H9 (cell line): Measurements from ENCODE around the gene MEGF8. TPM values are rescaled to one million over a fixed set of nuclear protein-coding genes. Genes with fewer than 3 reads are reported as not detected.

Experiments
- DNase-seq: peaks from one replicate; pipeline ENCODE4 v3.0.0-alpha.2; 2017
- H2AFZ ChIP-seq: one replicate; pipeline ENCODE4 v1.6.1; 2013; ENCODE audit warnings: mild to moderate bottlenecking, low read length, control low read depth, moderate library complexity
- H2AK5ac ChIP-seq: 2 replicates; pipeline ENCODE4 v1.6.1; 2013; ENCODE audit warnings: low read length, control low read depth, mixed read lengths; ENCODE audit not compliant: insufficient read length
- H2BK120ac ChIP-seq: one replicate; pipeline ENCODE4 v1.6.1; 2013; ENCODE audit warnings: low read depth, mild to moderate bottlenecking, low read length, control low read depth, inconsistent platforms; ENCODE audit not compliant: poor library complexity, severe bottlenecking
- H2BK12ac ChIP-seq: 2 replicates; pipeline ENCODE4 v1.6.1; 2013; ENCODE audit warnings: low read length, control low read depth, mixed read lengths, low read depth; ENCODE audit not compliant: insufficient read length
- H2BK15ac ChIP-seq: 2 replicates; pipeline ENCODE4 v1.6.1; 2013; ENCODE audit warnings: low read depth, low read length, control low read depth
- H2BK20ac ChIP-seq: one replicate; pipeline ENCODE4 v1.6.1; 2013; ENCODE audit warnings: low read depth, mild to moderate bottlenecking, low read length, control low read depth, inconsistent platforms; ENCODE audit not compliant: poor library complexity, severe bottlenecking
- H2BK5ac ChIP-seq: 2 replicates; pipeline ENCODE4 v1.6.1; 2013; ENCODE audit warnings: low read length, control low read depth, mixed read lengths; ENCODE audit not compliant: insufficient read length
- H3K14ac ChIP-seq: 2 replicates; pipeline ENCODE4 v1.6.1; 2013; ENCODE audit warnings: low read length, control low read depth; ENCODE audit not compliant: insufficient read depth
- H3K18ac ChIP-seq: 2 replicates; pipeline ENCODE4 v1.6.1; 2013; ENCODE audit warnings: low read depth, mild to moderate bottlenecking, mixed read lengths, low read length, control low read depth; ENCODE audit not compliant: insufficient read length
- H3K23ac ChIP-seq: 2 replicates; pipeline ENCODE4 v1.6.1; 2013; ENCODE audit warnings: low read length, control low read depth, mixed read lengths, low read depth; ENCODE audit not compliant: insufficient read length
- H3K23me2 ChIP-seq: 2 replicates; pipeline ENCODE4 v1.6.1; 2013; ENCODE audit warnings: low read depth, mild to moderate bottlenecking, mixed read lengths, low read length, control low read depth; ENCODE audit not compliant: insufficient read length, poor library complexity, severe bottlenecking
- H3K27ac ChIP-seq: 2 replicates; pipeline ENCODE4 v1.5.1; 2013; ENCODE audit warnings: low read length, control low read depth, mixed read lengths, low read depth; ENCODE audit not compliant: insufficient read length
- H3K27me3 ChIP-seq: 2 replicates; pipeline ENCODE4 v1.6.1; 2013; ENCODE audit warnings: low read length, control low read depth, inconsistent platforms; ENCODE audit not compliant: insufficient read depth
- H3K4ac ChIP-seq: 2 replicates; pipeline ENCODE4 v1.6.1; 2013; ENCODE audit warnings: low read depth, mild to moderate bottlenecking, control low read depth, inconsistent platforms, low read length, moderate library complexity
- H3K4me1 ChIP-seq: 2 replicates; pipeline ENCODE4 v1.6.1; 2013; ENCODE audit warnings: low read length, control low read depth, inconsistent platforms; ENCODE audit not compliant: insufficient read depth
- H3K4me2 ChIP-seq: 2 replicates; pipeline ENCODE4 v1.6.1; 2013; ENCODE audit warnings: low read length, control low read depth, mixed read lengths; ENCODE audit not compliant: insufficient read length, insufficient read depth
- H3K56ac ChIP-seq: 2 replicates; pipeline ENCODE4 v1.6.1; 2013; ENCODE audit warnings: low read depth, mild to moderate bottlenecking, mixed read lengths, low read length, control low read depth; ENCODE audit not compliant: insufficient read length
- H3K79me1 ChIP-seq: 2 replicates; pipeline ENCODE4 v1.6.1; 2013; ENCODE audit warnings: low read depth, mild to moderate bottlenecking, moderate library complexity, low read length, control low read depth, inconsistent platforms; ENCODE audit not compliant: insufficient read depth, poor library complexity, severe bottlenecking
- H3K79me2 ChIP-seq: 2 replicates; pipeline ENCODE4 v1.6.1; 2013; ENCODE audit warnings: low read length, control low read depth, inconsistent platforms; ENCODE audit not compliant: insufficient read depth
- H3K9ac ChIP-seq: 2 replicates; pipeline ENCODE4 v1.6.1; 2013; ENCODE audit warnings: low read length, control low read depth, mixed read lengths; ENCODE audit not compliant: insufficient read length; ENCODE audit errors: extremely low read depth
- H3K9me3 ChIP-seq: one replicate; pipeline ENCODE4 v1.6.1; 2013; ENCODE audit warnings: low read depth, low read length, inconsistent platforms; ENCODE audit not compliant: control insufficient read depth
- H3T11ph ChIP-seq: one replicate; pipeline ENCODE4 v1.6.1; 2013; ENCODE audit warnings: mild to moderate bottlenecking, low read length, control low read depth, inconsistent platforms
- H4K20me1 ChIP-seq: one replicate; pipeline ENCODE4 v1.6.1; 2013; ENCODE audit not compliant: control insufficient read depth, insufficient read length, insufficient read depth
- H4K5ac ChIP-seq: 2 replicates; pipeline ENCODE4 v1.6.1; 2013; ENCODE audit warnings: low read depth, mild to moderate bottlenecking, mixed read lengths, low read length, control low read depth; ENCODE audit not compliant: insufficient read length
- H4K8ac ChIP-seq: replicated peaks from 2 replicates; pipeline ENCODE4 v1.6.1; 2013; ENCODE audit warnings: low read length, control low read depth, mixed read lengths, low read depth; ENCODE audit not compliant: insufficient read length
- H4K91ac ChIP-seq: 2 replicates; pipeline ENCODE4 v1.6.1; 2013; ENCODE audit warnings: low read depth, mild to moderate bottlenecking, moderate library complexity, mixed read lengths, low read length, control low read depth; ENCODE audit not compliant: insufficient read length
- H3K27ac Mint-ChIP-seq, 3 experiments: 2 replicates in 2 of 3; 3 replicates in 1 of 3; pipeline ENCODE4 v1.8.0; 2020 to 2021; ENCODE audit warnings: mixed read lengths in 3 of 3, mild to moderate bottlenecking in 1 of 3, moderate library complexity in 1 of 3
- H3K27me3 Mint-ChIP-seq: 2 replicates; pipeline ENCODE4 v1.8.0; 2021; ENCODE audit warnings: low read depth, mild to moderate bottlenecking, moderate library complexity, mixed read lengths
- H3K36me3 Mint-ChIP-seq, 3 experiments: 2 replicates in 2 of 3; 3 replicates in 1 of 3; pipeline ENCODE4 v1.8.0; 2020 to 2021; ENCODE audit warnings: low read depth in 3 of 3, mixed read lengths in 3 of 3; ENCODE audit not compliant: insufficient read depth in 1 of 3
- H3K4me1 Mint-ChIP-seq, 2 experiments: 2 replicates each; pipeline ENCODE4 v1.8.0; 2020; ENCODE audit warnings: mixed read lengths in 2 of 2
- H3K4me3 Mint-ChIP-seq, 2 experiments: 2 replicates in 1 of 2; 3 replicates in 1 of 2; pipeline ENCODE4 v1.8.0; 2020 to 2021; ENCODE audit warnings: mild to moderate bottlenecking in 2 of 2, mixed read lengths in 2 of 2, moderate library complexity in 1 of 2
- H3K9me3 Mint-ChIP-seq, 2 experiments: 2 replicates in 1 of 2; 3 replicates in 1 of 2; pipeline ENCODE4 v1.8.0; 2020; ENCODE audit warnings: mild to moderate bottlenecking in 2 of 2, mixed read lengths in 2 of 2, moderate library complexity in 1 of 2
- WGBS: extraction: QIAGEN DNeasy Blood & Tissue Kit; methylation state at CpG from one replicate; pipeline ENCODE4 v1.1.7; 2013; ENCODE audit warnings: missing lambda C conversion rate, low lambda C conversion rate, mixed read lengths; ENCODE audit not compliant: insufficient read length; ENCODE audit errors: extremely low coverage; 5-methylcytosine and 5-hydroxymethylcytosine counted together
- total RNA-seq: library from RNA; stranded (reverse); gene quantifications from 2 replicates; pipeline ENCODE4 v1.2.1, GENCODE V29; 2021
- TF ChIP-seq, protein P1 (sequence below): fragments of 200-600 bp; sonication (generic); conservative IDR thresholded peaks from 3 replicates; pipeline ENCODE4 v1.8.0; 2021; ENCODE audit warnings: antibody characterized with exemption, mild to moderate bottlenecking

MEGF8 gene
- total RNA-seq, 1 experiment from 2014 or later, result 28.4 TPM

DNA sequence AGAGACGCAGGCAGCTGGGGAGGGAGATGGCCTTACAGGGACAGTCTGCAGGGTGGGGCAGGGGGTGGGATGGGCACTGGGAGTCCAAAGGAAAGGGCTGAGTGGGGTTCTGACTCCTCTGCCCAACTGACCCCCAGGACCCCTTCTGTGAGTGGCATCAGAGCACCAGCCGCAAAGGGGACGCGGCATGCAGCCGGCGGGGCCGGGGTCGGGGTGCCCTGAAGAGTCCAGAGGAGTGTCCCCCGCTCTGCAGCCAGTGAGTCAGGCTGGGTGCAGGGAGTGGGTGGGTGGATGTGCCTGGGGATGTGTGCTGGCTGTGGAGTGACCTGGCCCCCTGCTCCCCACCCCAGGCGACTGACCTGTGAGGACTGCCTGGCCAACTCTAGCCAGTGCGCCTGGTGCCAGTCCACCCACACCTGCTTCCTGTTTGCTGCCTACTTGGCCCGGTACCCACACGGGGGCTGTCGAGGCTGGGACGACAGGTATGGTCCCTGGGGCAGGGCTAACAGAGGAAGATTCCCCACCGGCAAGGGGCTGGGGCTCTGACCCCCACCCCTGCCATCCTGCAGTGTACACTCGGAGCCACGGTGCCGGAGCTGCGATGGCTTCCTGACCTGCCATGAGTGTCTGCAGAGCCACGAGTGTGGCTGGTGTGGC is 25.8 kb downstream of the MEGF8 start:
- Histone ChIP-seq H3K79me2 (no peaks in the 10 kb centered on the region), H2BK20ac (no peak overlapping the region), H2BK5ac (no peak overlapping the region), H3K9me3 (no peaks in the 10 kb centered on the region), H3K9ac (no peak overlapping the region), H3K18ac (no peak overlapping the region), H3K79me1 (no peaks in the 10 kb centered on the region), H2AFZ (no peak overlapping the region), H4K20me1 (no peaks in the 10 kb centered on the region), H2BK15ac (no peak overlapping the region), H3K27me3 (no peaks in the 10 kb centered on the region), H3T11ph (no peak overlapping the region), H3K23me2 (no peaks in the 10 kb centered on the region), H4K91ac (no peak overlapping the region), H3K56ac (no peak overlapping the region), H4K5ac (no peak overlapping the region), H2BK12ac (no peak overlapping the region), H2BK120ac (no peak overlapping the region), H3K4ac (no peak overlapping the region), H3K4me1 (no peaks in the 10 kb centered on the region), H3K23ac (no peak overlapping the region), H4K8ac (no peak overlapping the region), H3K14ac (no peak overlapping the region; the same call in 1 of the 2 replicates), H2AK5ac (no peak overlapping the region), H3K27ac (no peak overlapping the region), H3K4me2 (no peak overlapping the region)
- Mint-ChIP-seq H3K4me1 (no peaks in the 10 kb centered on the region), H3K27me3 (no peaks in the 10 kb centered on the region), H3K27ac (no peak overlapping the region), H3K36me3 (peaks cover 2 to 30% (median 15%) of the 10 kb centered on the region in 3 experiments; a peak in 5 of 7 replicates), H3K4me3 (no peak overlapping the region), H3K9me3 (no peaks in the 10 kb centered on the region; a peak in 1 of 5 replicates)
- TF ChIP-seq, protein P1, sequence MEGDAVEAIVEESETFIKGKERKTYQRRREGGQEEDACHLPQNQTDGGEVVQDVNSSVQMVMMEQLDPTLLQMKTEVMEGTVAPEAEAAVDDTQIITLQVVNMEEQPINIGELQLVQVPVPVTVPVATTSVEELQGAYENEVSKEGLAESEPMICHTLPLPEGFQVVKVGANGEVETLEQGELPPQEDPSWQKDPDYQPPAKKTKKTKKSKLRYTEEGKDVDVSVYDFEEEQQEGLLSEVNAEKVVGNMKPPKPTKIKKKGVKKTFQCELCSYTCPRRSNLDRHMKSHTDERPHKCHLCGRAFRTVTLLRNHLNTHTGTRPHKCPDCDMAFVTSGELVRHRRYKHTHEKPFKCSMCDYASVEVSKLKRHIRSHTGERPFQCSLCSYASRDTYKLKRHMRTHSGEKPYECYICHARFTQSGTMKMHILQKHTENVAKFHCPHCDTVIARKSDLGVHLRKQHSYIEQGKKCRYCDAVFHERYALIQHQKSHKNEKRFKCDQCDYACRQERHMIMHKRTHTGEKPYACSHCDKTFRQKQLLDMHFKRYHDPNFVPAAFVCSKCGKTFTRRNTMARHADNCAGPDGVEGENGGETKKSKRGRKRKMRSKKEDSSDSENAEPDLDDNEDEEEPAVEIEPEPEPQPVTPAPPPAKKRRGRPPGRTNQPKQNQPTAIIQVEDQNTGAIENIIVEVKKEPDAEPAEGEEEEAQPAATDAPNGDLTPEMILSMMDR, result no peak
- no peak for DNase-seq
- no CpG with 5 or more reads among the region's 21 CpGs for WGBS
